Bronchial epithelial cell (primary cell): ENCODE results near the gene CAPN11. TPM values are rescaled to one million over a fixed set of nuclear protein-coding genes. Genes with fewer than 3 reads are reported as not detected.

Experiments used
- DNase-seq: peaks from one replicate; pipeline ENCODE4 v3.0.0-alpha.2; 2010; ENCODE audit warnings: low read depth
- FAIRE-seq: peaks from 2 replicates; lab custom pipeline; 2011; peaks lifted over from hg19 to GRCh38; lab: Jason Lieb, UNC
- H3K27me3 ChIP-seq: 2 replicates; pipeline ENCODE4 v1.5.1; 2011; ENCODE audit warnings: low read length; ENCODE audit not compliant: control insufficient read depth, insufficient read depth
- H3K36me3 ChIP-seq: 2 replicates; pipeline ENCODE4 v1.5.1; 2011; ENCODE audit warnings: low read length; ENCODE audit not compliant: control insufficient read depth, insufficient read depth
- H3K4me3 ChIP-seq: 2 replicates; pipeline ENCODE4 v1.5.1; 2011; ENCODE audit warnings: mild to moderate bottlenecking, low read depth, low read length, control low read depth
- total RNA-seq: library from RNA; depleted of rRNA; stranded (reverse); fragments of >200 nt; gene quantifications from 2 replicates; pipeline ENCODE4 v1.2.1, GENCODE V29; 2014
- TF ChIP-seq, protein P1 (sequence below): IDR thresholded peaks from 2 replicates; pipeline ENCODE4 v1.5.1; 2011; ENCODE audit warnings: mild to moderate bottlenecking, moderate library complexity, low read length, control low read depth, inconsistent platforms; ENCODE audit not compliant: insufficient read depth, severe bottlenecking

Gene CAPN11
- total RNA-seq, 1 donor from 2014 or later, result not detected

- no peaks in the 10 kb centered on the region for H3K27me3 ChIP-seq
- H3K36me3 ChIP-seq, result no peaks in the 10 kb centered on the region
- FAIRE-seq (no peak), DNase-seq (no peak)
- no peak overlapping the region for H3K4me3 ChIP-seq
- TF ChIP-seq, protein P1, sequence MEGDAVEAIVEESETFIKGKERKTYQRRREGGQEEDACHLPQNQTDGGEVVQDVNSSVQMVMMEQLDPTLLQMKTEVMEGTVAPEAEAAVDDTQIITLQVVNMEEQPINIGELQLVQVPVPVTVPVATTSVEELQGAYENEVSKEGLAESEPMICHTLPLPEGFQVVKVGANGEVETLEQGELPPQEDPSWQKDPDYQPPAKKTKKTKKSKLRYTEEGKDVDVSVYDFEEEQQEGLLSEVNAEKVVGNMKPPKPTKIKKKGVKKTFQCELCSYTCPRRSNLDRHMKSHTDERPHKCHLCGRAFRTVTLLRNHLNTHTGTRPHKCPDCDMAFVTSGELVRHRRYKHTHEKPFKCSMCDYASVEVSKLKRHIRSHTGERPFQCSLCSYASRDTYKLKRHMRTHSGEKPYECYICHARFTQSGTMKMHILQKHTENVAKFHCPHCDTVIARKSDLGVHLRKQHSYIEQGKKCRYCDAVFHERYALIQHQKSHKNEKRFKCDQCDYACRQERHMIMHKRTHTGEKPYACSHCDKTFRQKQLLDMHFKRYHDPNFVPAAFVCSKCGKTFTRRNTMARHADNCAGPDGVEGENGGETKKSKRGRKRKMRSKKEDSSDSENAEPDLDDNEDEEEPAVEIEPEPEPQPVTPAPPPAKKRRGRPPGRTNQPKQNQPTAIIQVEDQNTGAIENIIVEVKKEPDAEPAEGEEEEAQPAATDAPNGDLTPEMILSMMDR, result no peak
Measured at GRCh38 chr6:44198684-44199083, 40.1 kb downstream of the CAPN11 start.

- Histone ChIP-seq H3K36me3 (no peaks in the 10 kb centered on the region), H3K27me3 (no peaks in the 10 kb centered on the region), H3K4me3 (no peak overlapping the region)
- no peak for DNase-seq
- FAIRE-seq, result no peak
- TF ChIP-seq, protein P1, result no peak
Measured at GRCh38 chr6:44199883-44200282, 41.3 kb downstream of the CAPN11 start.

- Histone ChIP-seq H3K36me3 (no peaks in the 10 kb centered on the region), H3K27me3 (no peaks in the 10 kb centered on the region), H3K4me3 (no peak overlapping the region)
- DNase-seq (peak; percentile 62), FAIRE-seq (no peak)
- TF ChIP-seq, protein P1, result no peak
Measured at GRCh38 chr6:44201200-44201599, 42.6 kb downstream of the CAPN11 start.

- TF ChIP-seq, protein P1, result no peak
- FAIRE-seq, result peak; percentile 60
- H3K27me3 ChIP-seq, result no peaks in the 10 kb centered on the region
- H3K4me3 ChIP-seq, result no peak overlapping the region
- DNase-seq, result peak; percentile 86
- no peaks in the 10 kb centered on the region for H3K36me3 ChIP-seq
Measured at GRCh38 chr6:44201638-44202303, 43.2 kb downstream of the CAPN11 start.

DNA sequence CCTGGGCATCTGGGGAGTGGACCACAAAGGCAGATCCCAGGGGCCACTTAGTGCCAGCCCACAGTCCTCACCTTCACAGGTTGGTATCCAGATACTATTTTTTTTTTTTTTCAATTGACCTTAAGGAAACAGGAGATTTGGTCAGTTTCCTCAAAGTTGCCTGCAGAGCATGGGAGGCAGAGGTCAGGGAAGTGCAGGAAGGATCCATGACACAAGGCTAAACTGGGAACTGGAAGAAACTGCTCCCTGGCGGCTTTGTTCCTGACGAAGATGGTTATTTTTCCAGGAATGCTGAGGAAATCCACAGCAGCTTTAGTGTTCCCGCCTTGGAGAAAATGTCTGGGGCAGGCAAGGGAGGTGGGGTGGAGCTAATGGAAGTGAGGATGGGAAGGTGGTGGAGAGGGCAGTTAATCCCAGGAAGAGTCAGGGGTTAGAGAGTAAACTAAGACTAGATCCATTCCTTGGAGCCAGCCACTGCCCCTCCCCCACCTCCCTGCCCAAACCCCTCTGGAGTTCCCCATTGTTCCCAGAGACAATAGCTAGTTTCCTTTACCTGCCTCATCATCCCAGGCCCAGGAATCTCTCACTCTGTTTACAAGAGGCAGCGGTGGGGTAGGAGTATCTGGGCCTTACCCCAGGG is 43.8 kb downstream of the CAPN11 start:
- FAIRE-seq (no peak), DNase-seq (no peak)
- H3K36me3 ChIP-seq, result no peaks in the 10 kb centered on the region
- H3K4me3 ChIP-seq, result no peak overlapping the region
- TF ChIP-seq, protein P1, result no peak
- H3K27me3 ChIP-seq, result no peaks in the 10 kb centered on the region
